ENCODE measurements around the gene IGIP.
"Not testable (repeated sequence)": the region's sequence is repeated elsewhere in the genome, so short reads cannot be mapped to it uniquely, and the experiment has no call there.

The IGIP gene

DNA sequence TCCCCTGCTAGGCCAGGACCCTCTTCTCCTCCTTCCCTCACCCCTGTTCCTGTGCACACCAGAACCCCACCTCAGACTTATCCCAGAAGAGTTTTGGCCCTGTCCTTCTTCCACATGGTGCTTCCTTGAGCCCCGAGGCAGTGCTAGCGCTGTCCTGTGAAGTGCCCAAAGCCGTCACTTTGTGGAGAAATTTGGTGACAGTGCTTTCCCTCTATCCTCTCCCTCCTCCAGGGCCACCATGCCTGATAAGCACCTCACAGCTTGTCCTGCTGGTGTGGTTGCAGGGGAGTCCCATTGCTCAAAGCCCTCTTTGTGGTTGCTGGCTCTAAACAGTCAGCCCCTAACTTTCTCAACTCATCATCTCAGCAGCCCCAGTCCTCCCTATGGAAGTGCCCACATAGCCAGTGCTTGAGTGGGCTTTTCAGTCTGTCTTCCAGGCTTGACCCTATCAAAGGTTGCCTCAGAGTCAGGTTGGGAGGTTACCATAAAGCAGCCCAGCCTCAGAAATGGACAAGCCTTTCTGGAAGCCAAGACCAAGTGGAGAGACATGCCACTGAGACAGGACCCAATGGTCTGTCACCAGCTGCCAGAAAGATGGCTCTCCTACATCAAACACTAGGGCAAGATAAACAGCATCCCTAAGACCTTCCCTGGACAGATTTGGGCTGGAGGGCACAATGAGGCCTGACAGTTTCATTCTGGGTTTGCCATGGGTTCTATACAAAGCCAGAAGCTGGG lies 18.0 kb downstream of the IGIP start:
- no peak for DNase-seq

DNA sequence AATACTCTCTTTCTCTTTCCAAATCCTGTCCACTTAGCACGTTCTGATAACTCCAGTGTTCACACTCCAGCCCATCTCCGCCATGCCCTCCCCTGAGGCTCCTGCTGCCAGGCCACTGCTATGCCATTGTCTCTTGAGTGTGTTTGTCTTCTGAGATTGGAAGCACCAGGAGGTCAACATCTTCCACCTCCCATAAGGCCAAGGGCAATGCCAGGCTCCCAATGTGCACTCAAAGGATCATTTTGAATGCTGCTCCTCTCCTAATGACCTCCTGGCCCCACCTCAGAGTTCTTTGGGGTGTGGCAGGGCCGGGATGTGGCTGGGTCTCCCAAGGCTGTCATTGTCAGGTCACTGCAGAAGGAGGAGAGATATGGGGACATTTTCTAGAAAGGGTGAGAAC lies 19.5 kb downstream of the IGIP start:
- no peak for DNase-seq

DNA sequence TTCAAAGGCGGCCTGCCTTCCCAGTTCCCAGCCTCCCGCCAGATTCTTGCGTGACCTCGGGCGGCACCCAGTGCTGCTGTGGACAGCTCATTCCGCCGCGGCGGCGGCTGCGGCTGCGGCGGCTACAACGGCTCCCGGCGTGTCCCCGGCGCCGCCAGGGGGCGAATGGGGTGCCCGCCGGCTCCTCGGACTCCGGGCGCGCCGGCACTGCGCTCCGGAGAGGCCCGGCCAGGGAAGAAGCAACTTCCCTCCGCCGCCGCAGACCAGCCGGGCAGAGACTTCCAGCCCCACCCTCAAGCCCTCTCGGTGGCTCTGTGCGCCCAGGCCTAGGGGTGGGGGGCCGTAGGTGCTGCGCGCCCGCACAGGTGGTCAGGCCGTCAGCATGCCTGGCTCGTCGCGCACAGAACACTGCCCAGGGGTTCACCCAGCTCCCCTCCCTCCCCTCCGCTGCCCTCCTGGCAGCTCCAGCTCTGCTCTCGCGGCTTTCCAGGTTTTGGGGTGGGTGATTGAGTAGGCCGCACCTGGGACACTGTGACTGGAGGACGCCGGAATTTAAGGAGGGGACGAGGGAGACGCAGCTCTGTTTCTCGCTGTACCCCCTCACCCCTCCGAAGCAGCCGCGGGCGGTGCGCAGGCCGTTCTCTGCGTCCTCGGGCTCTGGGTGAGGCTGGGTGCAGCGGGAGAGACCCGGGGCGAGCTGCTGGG lies 20.2 kb downstream of the IGIP start:
- no peak for DNase-seq

DNA sequence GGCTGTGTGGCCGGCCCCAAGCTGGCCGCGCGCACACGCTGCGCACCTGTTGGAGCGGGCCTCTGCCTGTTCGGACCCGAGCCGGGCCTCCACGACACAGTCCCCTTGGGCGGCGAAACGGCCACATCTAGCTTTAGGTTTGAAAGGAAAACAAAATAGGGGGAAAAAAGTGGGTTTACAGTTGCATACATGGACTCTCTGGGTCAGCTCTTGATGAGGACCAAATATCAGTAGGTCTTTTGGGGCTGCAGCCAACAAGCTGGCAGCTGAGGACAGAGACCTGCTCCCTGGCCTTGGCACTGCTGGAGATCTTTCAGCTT lies 20.7 kb downstream of the IGIP start:
- DNase-seq, result no peak

DNA sequence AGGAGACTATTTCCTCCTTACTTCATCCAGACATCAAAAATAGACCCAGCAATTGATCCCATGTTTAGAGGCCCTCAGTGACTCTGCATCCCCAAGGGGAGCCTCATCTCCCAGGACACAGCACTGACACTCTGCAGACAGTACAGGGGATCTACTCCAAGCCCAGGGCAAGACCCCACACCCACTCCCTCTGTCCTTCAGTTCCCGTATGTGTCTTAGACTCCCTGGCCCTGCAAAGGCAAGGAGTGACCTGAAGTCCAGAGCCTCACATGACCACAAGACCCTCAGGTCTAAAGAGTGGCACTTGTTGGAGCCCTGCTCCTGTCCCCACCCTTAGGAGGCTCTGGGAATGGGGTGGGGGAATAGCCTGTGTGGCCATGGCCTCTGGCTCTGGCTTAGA lies 21.7 kb downstream of the IGIP start:
- no peak for DNase-seq

DNA sequence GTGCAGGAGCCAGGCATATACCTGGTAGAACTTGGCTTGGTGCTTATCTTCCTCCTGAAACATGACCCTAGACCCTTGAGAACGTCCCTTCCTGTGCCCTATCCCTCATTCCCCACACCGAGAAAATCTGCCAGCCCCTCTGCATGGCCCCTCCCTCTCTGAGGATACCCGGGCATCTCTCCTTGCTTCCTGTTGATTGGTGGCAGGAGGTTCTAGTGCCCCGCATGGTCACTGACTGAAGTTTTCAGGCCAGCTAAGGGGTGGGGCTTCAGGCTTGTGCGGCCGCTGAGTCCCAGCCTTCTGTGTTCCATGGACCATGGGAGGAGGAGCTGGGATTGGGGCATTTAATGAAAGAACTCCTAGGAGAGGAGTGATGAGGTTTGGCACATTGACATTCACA lies 22.8 kb downstream of the IGIP start:
- no peak for DNase-seq

DNA sequence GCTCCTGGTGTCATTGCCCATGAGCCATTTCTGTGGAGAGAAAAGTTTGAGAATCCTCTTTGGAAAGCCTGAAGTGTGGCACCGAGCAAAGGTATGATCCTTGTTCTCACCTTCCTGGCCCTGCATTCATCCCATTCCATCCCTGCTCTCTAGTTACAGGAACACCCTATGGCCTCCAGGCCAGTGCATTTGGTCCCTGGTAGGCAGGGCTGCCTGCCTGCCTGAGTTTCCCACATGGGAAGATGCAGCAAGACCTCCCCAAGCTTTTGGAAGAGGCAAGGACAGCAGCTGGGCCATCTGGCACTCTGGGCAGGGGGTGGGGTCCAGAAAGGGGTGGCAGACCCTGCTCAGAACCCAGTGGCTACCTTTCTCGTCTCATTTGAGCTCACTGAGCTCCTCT lies 24.5 kb downstream of the IGIP start:
- no peak for DNase-seq

DNA sequence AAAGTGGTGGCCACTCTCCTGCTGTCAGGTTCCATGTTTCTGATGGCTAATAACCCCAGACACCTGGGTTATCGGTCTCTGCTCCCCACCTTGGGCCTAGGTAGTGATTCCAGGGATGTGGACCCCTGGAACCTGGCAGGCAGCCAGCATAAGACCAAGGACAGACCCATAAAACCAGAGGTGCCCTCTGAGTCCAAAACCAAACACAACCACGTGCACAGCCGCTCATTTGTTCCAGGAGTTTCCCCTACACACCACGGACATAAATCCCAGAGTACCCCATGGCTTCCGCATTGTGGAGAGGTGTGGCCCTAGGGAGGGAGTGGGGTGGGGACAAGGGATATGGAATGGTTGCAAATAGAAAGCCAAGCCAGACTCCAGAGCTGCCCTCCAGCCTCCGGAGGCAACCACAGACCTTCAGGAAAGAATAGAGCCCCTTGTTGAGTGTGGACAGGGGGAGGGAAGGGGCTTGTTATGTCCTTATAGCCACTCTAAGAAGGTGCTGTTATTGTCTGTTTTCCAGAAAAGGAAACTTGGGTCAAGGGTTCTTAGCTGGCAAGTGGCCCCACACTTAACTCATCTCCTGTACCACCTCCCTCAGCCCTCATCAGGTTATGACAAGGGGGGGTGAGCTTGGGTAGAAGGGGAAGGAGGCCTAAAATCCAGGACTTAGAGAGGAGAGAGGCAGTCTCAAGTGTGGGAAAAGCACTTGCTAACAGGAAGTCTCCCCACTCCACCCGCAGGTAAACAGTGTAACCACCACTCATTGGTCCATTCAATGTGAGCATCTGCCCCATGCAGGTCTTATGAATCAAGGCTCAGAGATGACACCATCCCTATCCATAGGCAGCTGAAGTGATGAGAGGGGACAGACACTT lies 25.6 kb downstream of the IGIP start:
- DNase-seq, result peak; percentile 63 to 77

DNA sequence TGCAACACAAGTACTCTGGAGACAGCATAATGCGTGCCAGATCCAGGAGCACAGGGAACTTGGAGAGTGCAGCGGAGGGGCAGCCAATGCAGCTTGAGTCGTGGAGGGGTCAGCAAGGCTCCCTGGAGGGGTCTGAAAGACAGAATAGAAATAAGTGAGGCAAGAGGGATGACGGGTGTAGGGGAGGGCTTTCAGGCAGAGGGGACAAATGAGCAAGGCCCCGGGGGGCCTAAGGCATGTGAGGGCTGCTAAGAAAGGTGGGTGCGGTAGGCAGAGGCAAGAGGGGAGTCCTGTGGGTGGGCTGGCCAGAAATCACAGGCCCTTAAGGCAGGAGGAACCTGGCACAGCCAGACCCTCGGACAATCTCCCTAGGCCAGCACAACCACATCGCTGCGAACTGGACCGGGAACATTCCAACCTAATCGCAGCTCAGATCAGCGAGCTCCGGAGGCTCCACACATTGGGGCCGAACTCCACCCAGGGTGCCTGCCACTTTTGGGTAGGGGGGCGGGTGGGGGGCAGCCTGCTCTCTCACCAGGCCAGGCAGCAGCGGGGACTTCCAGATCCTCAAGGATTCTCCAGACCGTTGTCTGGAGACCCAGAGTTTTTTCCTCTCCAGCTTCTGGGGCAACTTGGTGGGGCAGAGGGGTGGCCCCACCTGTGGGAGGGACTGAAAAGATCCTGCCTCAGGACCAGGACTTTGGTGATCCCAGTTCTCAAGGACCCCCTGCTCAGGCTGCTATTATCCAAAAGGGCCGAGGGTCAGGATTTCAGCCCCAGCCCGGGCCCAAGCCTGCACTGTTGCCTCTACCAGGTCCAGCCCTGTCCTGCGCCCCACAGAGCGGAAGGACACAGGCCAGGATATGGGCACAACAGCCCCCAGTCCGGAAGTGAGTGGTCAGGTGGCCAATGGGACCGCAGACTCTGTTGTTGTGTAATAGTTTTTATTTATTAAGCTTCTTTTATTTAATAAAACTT lies 26.6 kb downstream of the IGIP start:
- no peak for DNase-seq

DNA sequence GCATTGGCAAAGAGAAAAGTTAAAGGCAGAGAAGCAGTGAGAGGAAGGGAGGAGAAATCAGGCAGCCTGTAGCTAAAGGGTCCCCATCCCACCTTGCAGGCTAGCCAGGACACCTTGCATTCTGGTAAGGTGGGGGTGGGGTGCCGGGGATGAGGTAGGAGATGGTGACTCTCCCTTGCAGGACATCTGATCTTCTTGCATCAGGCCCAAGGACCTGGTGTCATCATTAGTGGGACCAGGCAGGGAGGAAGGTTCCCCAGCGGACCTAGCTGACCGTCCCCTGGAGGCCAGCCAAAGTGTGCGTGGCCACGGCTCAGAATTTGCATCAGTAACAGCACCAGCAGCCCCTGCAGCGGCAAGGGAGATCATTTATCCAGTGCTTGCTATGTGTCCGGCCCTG lies 27.5 kb downstream of the IGIP start:
- DNase-seq, result no peak

DNA sequence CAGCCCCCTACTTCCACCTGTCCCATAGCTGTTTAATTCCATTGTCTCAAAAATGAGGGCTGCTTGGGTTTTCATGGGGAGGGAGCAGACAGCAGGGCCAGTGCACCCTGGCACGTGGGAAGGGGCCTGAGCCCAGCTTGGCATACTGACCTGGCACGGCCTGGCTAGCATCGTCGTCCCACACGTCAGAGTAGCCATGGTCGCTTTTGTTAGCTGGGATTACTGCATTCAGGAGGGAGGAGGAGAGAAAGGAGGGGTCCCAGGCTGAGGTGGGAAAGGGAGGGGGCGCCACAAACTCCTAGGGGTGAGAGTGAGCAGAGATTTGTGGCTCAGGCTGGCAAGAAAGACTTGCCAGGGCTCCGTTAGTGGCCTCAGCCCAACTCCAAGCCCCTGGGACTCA lies 28.2 kb downstream of the IGIP start:
- no peak for DNase-seq

DNA sequence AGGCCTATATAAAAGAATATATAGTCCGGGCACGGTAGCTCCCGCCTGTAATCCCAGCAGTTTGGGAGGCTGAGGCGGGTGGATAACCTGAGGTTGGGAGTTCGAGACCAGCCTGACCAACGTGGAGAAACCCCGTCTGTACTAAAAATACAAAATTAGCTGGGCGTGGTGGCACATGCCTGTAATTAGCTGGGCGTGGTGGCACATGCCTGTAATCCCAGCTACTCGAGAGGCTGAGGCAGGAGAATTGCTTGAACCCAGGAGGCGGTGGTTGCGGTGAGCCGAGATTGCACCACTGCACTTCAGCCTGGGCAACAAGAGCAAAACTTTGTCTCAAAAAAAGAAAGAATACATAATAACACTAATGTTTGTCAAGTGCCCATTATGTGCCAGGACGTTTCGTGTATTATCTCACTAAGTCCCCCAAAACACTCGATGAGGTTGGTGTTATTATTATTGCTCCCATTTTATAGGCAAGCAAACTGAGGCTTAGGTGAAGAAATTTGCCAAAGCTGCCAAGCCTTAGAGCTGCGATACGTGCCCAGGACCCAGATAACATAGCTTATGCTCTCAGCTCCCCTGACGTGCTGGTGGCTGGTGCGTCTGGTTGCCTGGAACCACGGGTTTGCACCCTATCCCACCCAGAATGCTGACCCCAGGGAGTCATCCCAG lies 29.1 kb downstream of the IGIP start:
- DNase-seq, result not testable (repeated sequence)

DNA sequence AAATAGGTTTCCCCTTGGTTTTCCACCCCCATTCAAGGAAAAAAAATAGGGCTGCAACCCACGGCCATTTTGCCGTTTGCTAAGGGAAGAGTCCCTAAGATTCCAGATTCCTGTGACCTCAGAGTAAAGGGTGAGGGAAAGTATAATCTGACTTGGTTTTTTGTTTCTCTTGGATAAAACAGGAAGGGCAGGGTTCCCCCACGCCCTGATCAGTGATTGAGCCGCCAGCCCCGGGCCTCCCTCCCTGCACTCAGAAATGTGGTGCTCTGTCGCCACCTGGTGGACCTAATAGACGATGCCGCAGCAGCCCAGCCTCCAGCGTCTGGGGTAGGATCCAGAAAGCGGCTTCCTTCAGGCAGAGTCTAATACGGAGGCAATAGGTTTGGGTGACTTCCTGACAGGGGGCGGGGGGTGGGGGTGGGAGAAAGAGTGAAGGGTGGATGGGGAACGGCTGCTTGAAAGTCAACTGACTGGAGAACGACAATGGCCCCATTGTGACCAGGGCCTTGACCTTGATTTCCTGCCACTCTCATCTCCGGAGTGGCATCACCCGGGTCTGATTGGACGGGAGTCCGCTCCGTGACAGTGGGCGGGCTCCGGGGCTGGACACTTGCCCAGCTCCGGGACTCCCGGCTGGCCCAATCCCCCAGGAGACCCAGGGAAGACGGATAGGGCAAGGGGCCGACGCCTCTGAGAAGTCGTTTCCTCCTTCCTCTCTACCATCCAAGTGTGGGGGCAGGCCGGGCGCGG lies 31.5 kb downstream of the IGIP start:
- DNase-seq, result peak; percentile 22 to 56

DNA sequence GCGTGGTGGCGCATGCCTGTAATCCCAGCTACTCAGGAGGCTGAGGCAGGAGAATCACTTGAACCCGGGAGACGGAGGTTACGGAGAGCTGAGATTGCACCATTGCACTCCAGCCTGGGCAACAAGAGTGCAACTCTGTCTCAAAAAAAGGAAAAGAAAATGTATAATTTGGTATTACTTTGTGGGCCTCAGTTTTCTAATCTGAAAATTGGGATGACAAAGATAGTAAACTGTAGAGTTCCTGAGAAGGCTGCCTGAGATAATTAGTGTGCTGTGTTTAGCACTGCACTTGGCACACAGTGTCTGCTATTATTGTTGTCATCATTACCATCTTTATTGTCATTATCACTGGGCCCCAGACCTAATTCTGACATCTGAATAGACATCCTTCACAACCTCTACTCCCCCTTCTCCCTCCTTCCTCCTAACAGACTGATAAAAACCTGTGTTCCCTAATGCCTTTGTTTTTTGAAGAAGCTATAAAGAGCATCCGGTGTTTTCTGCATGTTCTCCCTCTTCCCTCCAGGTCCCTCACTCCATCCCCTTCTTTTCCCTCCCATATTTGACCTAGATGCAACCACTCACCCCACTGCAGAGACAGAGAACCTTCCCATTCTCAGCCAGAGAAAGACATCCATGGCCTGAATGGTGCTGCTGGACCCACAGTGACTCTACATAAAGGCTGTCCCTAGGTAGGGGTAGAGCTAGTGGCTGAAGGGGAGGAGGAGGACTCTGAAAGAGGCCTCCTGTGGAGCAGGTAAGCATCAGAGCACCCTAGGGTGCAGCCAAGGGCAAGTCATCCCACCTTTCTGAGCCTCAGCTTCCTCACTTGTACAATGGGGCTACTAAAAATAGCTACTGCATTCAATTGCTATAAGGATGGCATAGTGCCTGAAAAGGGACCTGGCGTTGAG lies 33.5 kb downstream of the IGIP start:
- DNase-seq, result no peak

DNA sequence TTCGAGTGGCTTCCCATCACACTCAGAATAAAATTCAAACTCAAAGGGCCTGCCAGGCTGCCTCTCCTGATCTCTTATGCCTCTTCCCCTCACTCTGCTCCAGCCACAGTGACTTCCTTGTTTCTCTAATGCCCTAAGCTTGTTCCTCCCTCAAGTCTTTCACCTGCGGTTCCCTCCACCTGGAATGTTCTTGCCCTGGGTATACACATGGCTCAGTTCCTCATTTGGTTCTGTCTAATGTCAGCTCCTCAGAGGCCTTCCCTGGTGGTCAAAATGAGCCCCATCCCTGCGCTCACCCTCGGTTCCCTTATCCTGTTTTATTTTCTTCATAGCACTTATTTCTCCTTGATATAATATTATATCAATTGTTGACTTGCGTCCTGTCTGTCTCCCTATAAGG lies 36.5 kb downstream of the IGIP start:
- DNase-seq, result no peak

DNA sequence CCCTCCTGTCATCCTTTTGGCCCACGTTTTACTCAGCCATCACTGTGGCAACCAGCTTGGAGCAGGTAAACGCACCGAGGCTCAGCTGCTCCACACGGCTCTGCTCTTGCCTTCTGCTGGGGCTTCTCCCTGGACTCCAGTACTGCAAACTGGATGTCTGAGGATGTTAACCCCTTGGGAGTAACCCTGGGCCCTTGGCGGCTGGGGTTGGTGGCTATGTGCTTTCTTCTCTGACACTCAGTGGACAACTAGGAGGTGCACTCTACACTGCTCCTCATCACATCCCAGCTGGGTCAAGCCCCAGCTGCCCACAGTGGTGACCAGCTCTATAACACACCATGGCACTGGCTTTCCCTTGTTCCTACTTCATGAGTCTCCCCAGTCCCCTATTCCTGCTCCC lies 37.0 kb downstream of the IGIP start:
- DNase-seq, result no peak

DNA sequence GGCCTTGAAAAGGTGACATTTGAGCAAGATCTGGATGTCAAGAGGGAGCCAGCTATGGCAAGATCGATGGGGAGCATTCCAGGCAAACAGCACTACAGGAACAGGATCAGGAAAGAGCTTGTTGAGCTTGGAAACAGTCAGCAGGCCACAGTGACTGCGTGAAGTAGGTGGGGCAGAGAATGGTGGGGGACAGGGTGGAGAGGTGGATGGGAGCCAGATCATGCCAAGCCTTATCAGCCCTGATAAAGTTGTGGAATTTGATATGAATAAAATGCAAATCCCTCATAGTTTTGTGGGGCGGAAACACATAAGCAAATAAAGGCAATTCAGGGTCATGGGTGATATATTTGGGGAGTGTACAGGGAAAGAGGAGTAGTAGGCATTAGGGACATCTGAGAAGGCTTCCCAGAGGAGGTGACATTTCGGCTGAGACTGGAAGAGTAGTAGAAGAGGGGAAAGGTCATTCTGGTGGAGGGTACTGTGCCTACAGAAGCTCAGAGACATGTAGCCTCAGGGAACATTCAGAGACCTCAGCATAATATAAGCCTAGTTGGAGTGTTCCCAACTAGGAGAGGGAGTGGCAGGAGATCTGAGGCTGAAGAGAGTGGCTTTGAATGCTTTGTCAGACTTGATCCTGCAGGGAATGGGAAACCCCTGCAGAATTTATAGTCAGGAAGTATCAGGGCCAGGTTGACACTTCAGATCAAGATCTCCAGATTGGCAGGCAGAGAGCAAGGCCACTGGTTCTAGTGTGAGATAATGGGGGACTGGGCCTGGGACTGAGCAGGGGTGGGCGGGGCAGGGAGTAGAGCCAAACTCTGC lies 39.6 kb downstream of the IGIP start:
- DNase-seq, result no peak

DNA sequence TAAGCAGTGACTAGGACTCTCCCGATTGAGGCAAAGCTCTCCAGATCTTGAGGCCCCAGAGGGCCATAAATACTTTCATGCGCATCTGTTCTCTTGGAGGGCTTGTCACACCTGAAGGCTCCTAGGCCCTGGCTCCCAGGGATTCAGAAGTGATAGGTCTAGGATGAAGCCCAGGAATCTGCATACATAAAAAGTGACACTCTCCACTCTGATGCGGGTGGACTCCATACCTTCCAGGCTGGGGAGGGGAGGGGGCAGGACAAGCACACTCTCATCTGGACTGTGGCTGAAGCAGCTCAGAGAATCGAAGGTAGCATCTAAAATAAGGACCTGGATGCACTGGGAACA lies 40.2 kb downstream of the IGIP start:
- DNase-seq, result no peak

DNA sequence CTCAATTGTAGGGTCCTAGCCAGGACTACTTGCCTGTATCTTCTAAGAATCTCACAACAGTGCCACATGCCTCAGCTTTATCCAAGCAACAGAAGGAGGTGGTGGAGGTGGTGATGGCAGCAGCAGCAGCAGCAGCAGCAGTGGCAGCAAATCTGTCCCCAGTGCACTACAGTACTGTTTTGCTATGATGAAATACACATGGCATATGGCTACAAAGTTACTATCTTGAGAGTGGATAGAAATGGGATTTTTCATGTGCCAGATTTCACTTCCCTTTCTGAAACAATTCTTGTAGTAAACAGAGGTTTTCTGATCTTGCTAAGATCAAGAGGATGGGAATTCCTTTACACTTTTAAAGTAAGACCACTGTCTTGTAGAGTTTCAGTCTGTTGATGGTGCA lies 41.2 kb downstream of the IGIP start:
- no peak for DNase-seq

All from NCI-H187 (cell line).